ENCODE data around the gene SYNE2.
A peak's percentile ranks its signal among the peaks of the same experiment; 100 is the strongest.

SYNE2 gene

GRCh38 chr14:64197996-64198395 is 345.2 kb downstream of the SYNE2 start:
- Histone ChIP-seq H3K27ac (peak overlapping the region; percentile 81), H3K4me2 (peak overlapping the region; percentile 40), H3K79me2 (ENCODE audit: insufficient read depth, low read depth) (peaks cover 15% of the 10 kb centered on the region; the same call in 1 of the 2 replicates), H3K27me3 (ENCODE audit: insufficient read depth, low read depth) (no peaks in the 10 kb centered on the region), H3K4me3 (IDR thresholded peaks at IDR 0.05; ENCODE audit: insufficient read depth, low read depth, low read length) (no peak overlapping the region), H3K9ac (peak overlapping the region; percentile 56; the same call in 1 of the 2 replicates), H3K4me1 (ENCODE audit: low read depth, poor library complexity, severe bottlenecking) (peaks cover 86% of the 10 kb centered on the region), H2AFZ (ENCODE audit: low read depth) (no peak overlapping the region), H3K36me3 (ENCODE audit: insufficient read depth) (no peaks in the 10 kb centered on the region), H4K20me1 (ENCODE audit: insufficient read depth) (no peaks in the 10 kb centered on the region)
- no peak for TF ChIP-seq CTCF (conservative IDR thresholded peaks at IDR 0.05; ENCODE audit: low read depth, low read length)

GRCh38 chr14:64198486-64198885 is 345.7 kb downstream of the SYNE2 start:
- Histone ChIP-seq H3K4me2 (peak overlapping the region; percentile 40), H3K4me1 (ENCODE audit: low read depth, poor library complexity, severe bottlenecking) (peaks cover 91% of the 10 kb centered on the region), H3K27me3 (ENCODE audit: insufficient read depth, low read depth) (no peaks in the 10 kb centered on the region), H3K36me3 (ENCODE audit: insufficient read depth) (no peaks in the 10 kb centered on the region), H3K79me2 (ENCODE audit: insufficient read depth, low read depth) (peaks cover 15% of the 10 kb centered on the region; the same call in 1 of the 2 replicates), H3K27ac (peak overlapping the region; percentile 81; the same call in 1 of the 2 replicates), H3K4me3 (IDR thresholded peaks at IDR 0.05; ENCODE audit: insufficient read depth, low read depth, low read length) (no peak overlapping the region), H4K20me1 (ENCODE audit: insufficient read depth) (no peaks in the 10 kb centered on the region), H2AFZ (ENCODE audit: low read depth) (no peak overlapping the region), H3K9ac (no peak overlapping the region; the same call in 1 of the 2 replicates)
- TF ChIP-seq CTCF (conservative IDR thresholded peaks at IDR 0.05; ENCODE audit: low read depth, low read length) = no peak

GRCh38 chr14:64200170-64200569 is 347.4 kb downstream of the SYNE2 start:
- Histone ChIP-seq H3K4me1 (ENCODE audit: low read depth, poor library complexity, severe bottlenecking) (peaks cover 91% of the 10 kb centered on the region), H4K20me1 (ENCODE audit: insufficient read depth) (no peaks in the 10 kb centered on the region), H3K27me3 (ENCODE audit: insufficient read depth, low read depth) (no peaks in the 10 kb centered on the region), H3K4me2 (no peak overlapping the region), H3K27ac (no peak overlapping the region), H3K36me3 (ENCODE audit: insufficient read depth) (no peaks in the 10 kb centered on the region), H3K4me3 (IDR thresholded peaks at IDR 0.05; ENCODE audit: insufficient read depth, low read depth, low read length) (no peak overlapping the region), H3K79me2 (ENCODE audit: insufficient read depth, low read depth) (peaks cover 15% of the 10 kb centered on the region; the same call in 1 of the 2 replicates), H3K9ac (no peak overlapping the region), H2AFZ (ENCODE audit: low read depth) (no peak overlapping the region)
- TF ChIP-seq CTCF (conservative IDR thresholded peaks at IDR 0.05; ENCODE audit: low read depth, low read length) = no peak

- peaks cover 15% of the 10 kb centered on the region; the same call in 1 of the 2 replicates for H3K79me2 ChIP-seq (ENCODE audit: insufficient read depth, low read depth)
- peaks cover 91% of the 10 kb centered on the region for H3K4me1 ChIP-seq (ENCODE audit: low read depth, poor library complexity, severe bottlenecking)
- H3K27me3 ChIP-seq (ENCODE audit: insufficient read depth, low read depth) = no peaks in the 10 kb centered on the region
- H3K36me3 ChIP-seq (ENCODE audit: insufficient read depth) = no peaks in the 10 kb centered on the region
- no peaks in the 10 kb centered on the region for H4K20me1 ChIP-seq (ENCODE audit: insufficient read depth)
- no peak overlapping the region for H3K27ac ChIP-seq
- H3K4me3 ChIP-seq (IDR thresholded peaks at IDR 0.05; ENCODE audit: insufficient read depth, low read depth, low read length) = no peak overlapping the region
- H3K4me2 ChIP-seq = no peak overlapping the region
- no peak for TF ChIP-seq CTCF (conservative IDR thresholded peaks at IDR 0.05; ENCODE audit: low read depth, low read length)
- no peak overlapping the region for H2AFZ ChIP-seq (ENCODE audit: low read depth)
- H3K9ac ChIP-seq = no peak overlapping the region
These were observed 348.5 kb downstream of the SYNE2 start for GRCh38 chr14:64201296-64201695.

Data from KMS-11 (cell line).